ENCODE measurements around the gene HSP90B1. TPM values are rescaled to one million over a fixed set of nuclear protein-coding genes. Genes with fewer than 3 reads are reported as not detected.

Gene HSP90B1
- total RNA-seq, 4 donors from 2014 or later, result 213 to 480 (median 250) TPM

DNA sequence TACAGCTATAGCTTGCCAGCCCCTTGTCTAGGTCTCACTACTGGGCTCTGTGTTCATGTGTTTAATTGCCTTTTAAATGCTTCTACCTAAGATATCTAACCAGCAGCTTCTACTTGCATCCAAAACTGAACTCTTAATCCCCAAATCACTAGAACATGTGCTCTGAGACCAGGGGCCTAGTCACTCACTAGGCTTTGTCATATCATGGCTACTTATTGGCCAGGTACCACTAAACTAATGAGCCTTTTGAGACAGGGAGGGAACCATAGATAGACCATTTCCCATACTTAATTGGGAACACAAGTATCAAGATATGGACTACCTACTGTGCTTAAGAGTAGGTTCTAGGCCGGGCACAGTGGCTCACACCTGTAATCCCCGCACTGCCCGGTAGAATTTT, 6.5 kb downstream of the HSP90B1 start:
- Histone ChIP-seq H3K27ac (no peak overlapping the region), H3K4me1 (peaks cover 7 to 51% (median 26%) of the 10 kb centered on the region in 4 donors), H3K27me3 (no peaks in the 10 kb centered on the region), H3K36me3 (peaks cover 0 to 91% (median 7%) of the 10 kb centered on the region in 3 donors), H3K9me3 (no peaks in the 10 kb centered on the region), H3K4me3 (no peak overlapping the region)
- 90 to 96% methylated on average over 3 of the region's 3 CpGs for WGBS, 2 donors
- TF ChIP-seq EP300 (IDR thresholded peaks at IDR 0.05) (no peak), POLR2A (IDR thresholded peaks at IDR 0.05) (no peak)
- TF ChIP-seq, protein P1, sequence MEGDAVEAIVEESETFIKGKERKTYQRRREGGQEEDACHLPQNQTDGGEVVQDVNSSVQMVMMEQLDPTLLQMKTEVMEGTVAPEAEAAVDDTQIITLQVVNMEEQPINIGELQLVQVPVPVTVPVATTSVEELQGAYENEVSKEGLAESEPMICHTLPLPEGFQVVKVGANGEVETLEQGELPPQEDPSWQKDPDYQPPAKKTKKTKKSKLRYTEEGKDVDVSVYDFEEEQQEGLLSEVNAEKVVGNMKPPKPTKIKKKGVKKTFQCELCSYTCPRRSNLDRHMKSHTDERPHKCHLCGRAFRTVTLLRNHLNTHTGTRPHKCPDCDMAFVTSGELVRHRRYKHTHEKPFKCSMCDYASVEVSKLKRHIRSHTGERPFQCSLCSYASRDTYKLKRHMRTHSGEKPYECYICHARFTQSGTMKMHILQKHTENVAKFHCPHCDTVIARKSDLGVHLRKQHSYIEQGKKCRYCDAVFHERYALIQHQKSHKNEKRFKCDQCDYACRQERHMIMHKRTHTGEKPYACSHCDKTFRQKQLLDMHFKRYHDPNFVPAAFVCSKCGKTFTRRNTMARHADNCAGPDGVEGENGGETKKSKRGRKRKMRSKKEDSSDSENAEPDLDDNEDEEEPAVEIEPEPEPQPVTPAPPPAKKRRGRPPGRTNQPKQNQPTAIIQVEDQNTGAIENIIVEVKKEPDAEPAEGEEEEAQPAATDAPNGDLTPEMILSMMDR (IDR thresholded peaks at IDR 0.05), result no peak
- DNase-seq (ENCODE audit: low spot score in 2 of 2), result no peak

DNA sequence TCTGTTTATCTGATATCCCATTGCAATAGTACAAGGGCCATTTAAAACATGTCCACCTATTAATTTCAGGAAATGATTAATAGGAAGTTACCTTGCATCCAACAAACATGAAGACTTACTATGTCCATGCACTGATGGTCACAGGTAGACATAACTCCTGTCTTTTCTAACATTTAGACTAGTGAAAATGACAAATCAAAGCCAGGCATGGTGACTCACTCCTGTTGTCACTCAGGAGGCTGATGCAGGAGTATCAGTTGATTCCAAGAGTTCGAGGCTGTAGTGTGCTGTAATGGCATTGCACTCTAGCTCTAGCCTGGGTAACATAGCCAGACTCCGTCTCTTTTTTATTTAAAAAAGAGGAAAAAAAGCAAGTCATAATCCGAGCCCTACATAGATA, 14.8 kb downstream of the HSP90B1 start:
- H3K36me3 ChIP-seq, result peaks cover 2 to 98% (median 46%) of the 10 kb centered on the region in 3 donors
- no peaks in the 10 kb centered on the region for H3K27me3 ChIP-seq
- 85 to 93% methylated on average over 3 of the region's 3 CpGs for WGBS, 2 donors
- no peaks in the 10 kb centered on the region for H3K4me1 ChIP-seq
- TF ChIP-seq POLR2A (IDR thresholded peaks at IDR 0.05) (no peak), EP300 (IDR thresholded peaks at IDR 0.05) (no peak)
- TF ChIP-seq, protein P1 (IDR thresholded peaks at IDR 0.05), result no peak
- H3K4me3 ChIP-seq, result no peak overlapping the region
- DNase-seq (ENCODE audit: low spot score in 2 of 2), result no peak
- H3K9me3 ChIP-seq, result no peaks in the 10 kb centered on the region
- H3K27ac ChIP-seq, result no peak overlapping the region

DNA sequence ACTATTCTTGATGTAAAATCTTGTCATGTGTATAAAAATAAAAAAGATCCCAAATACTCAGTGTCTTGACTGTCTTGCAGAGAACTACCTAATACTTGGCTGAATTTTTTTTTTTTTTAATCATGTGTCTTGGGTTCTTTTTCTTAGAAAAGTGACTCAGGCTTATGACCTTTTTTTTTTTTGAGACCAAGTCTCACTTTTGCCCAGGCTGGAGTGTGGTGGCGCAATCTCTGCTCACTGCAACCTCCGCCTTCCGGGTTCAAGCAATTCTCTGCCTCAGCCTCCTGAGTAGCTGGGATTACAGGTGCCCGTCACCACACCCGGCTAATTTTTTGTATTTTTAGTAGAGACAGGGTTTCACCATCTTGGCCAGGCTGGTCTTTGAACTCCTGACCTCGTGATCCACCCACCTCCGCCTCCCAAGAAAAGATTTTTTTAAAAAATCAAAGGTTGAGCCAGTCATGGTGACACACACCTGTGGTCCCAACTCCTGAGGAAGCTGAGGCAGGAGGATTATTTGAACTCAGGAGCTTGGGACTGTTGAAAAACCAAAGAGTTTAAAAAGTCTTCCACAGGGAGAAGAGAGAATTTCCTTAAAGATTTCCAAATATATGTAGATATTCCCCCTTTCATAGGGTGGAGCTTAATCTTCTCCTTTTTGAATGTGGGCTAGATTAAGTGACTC, 17.8 kb downstream of the HSP90B1 start:
- TF ChIP-seq, protein P1 (IDR thresholded peaks at IDR 0.05), result no peak
- DNase-seq (ENCODE audit: low spot score in 2 of 2), result no peak

DNA sequence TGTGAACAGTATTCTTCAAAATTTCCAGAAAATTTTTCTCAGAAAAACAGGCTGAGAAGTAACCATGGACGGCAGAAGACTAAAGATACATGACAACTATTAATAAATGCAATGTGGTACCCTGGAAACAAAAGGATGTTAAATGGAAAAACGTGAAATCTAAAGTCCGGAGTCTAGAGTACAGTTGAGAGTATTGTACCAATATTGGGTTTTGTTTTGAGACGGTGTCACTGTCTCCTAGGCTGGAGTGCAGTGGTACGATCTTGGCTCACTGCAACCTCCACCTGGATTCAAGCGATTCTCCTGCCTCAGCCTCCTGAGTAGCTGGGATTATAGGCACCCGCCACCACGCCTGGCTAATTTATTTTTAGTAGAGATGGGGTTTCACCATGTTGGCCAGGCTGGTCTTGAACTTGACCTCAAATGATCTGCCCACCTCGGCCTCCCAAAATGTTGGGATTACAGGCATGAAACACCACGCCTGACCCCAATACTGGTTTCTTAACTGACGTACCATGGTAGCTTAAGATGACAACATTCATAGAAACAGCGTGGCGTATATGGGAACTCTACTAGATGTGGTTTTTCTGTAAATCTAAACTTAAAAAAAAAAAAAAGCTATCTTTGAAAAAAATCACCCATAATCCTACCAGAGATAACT, 18.7 kb downstream of the HSP90B1 start:
- no peak overlapping the region for H3K4me3 ChIP-seq
- no peaks in the 10 kb centered on the region for H3K27me3 ChIP-seq
- no peak for DNase-seq (ENCODE audit: low spot score in 2 of 2)
- TF ChIP-seq POLR2A (IDR thresholded peaks at IDR 0.05) (no peak), EP300 (IDR thresholded peaks at IDR 0.05) (no peak)
- TF ChIP-seq, protein P1 (IDR thresholded peaks at IDR 0.05), result no peak
- H3K36me3 ChIP-seq, result peaks cover 2 to 98% (median 26%) of the 10 kb centered on the region in 3 donors
- 82 to 85% methylated on average over 13 of the region's 13 CpGs for WGBS, 2 donors
- H3K4me1 ChIP-seq, result no peaks in the 10 kb centered on the region
- no peak overlapping the region for H3K27ac ChIP-seq
- no peaks in the 10 kb centered on the region for H3K9me3 ChIP-seq

More for the DNA sequence above, 17.8 kb downstream of the HSP90B1 start:
- Histone ChIP-seq H3K4me1 (no peaks in the 10 kb centered on the region), H3K27ac (no peak overlapping the region), H3K4me3 (no peak overlapping the region), H3K9me3 (no peaks in the 10 kb centered on the region), H3K27me3 (no peaks in the 10 kb centered on the region), H3K36me3 (peaks cover 2 to 99% (median 26%) of the 10 kb centered on the region in 3 donors)
- 89 to 96% methylated on average over 7 of the region's 7 CpGs for WGBS, 2 donors

DNA sequence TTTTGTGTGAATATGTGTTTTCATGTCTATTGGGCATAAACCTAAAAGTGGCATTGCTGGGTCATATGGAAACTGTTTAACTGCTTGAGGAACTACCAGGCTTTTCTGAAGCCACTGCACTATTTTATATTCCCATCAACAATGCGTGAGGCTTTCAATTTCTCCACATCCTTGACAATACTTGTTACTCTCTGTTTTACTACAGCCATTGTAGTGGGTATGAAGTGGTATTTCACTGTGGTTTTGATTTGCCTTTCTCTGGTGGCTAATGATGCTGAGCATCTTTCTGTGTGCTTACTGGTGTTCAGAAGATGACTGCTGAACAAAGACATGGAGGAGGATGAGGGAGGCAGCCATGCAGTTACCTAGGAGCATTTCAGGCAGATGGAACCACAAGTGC, 22.3 kb downstream of the HSP90B1 start:
- peaks cover 1 to 68% (median 3%) of the 10 kb centered on the region in 3 donors for H3K36me3 ChIP-seq
- no peaks in the 10 kb centered on the region for H3K9me3 ChIP-seq
- TF ChIP-seq, protein P1 (IDR thresholded peaks at IDR 0.05), result no peak
- no peak for TF ChIP-seq POLR2A (IDR thresholded peaks at IDR 0.05)
- TF ChIP-seq EP300 (IDR thresholded peaks at IDR 0.05), result no peak
- H3K27ac ChIP-seq, result no peak overlapping the region
- no peak overlapping the region for H3K4me3 ChIP-seq
- peaks cover 0 to 20% (median 14%) of the 10 kb centered on the region in 4 donors for H3K4me1 ChIP-seq
- 29 to 58% methylated on average over 1 of the region's 1 CpG for WGBS, 2 donors
- DNase-seq (ENCODE audit: low spot score in 2 of 2), result no peak
- no peaks in the 10 kb centered on the region for H3K27me3 ChIP-seq

Data from tibial nerve (tissue), 4 donors.